ENCODE data around the gene PIP4P1.

Gene PIP4P1

GRCh38 chr14:20435582-20436362, 25.5 kb downstream of the PIP4P1 start, which contains the start of gene KLHL33:
TSS of gene KLHL33 (minus strand) at chr14:20436166. CDS start at chr14:20435811, 355 bp downstream.
- no peak for FAIRE-seq

- no peak for FAIRE-seq
Measured at GRCh38 chr14:20434701-20435581, 26.3 kb downstream of the PIP4P1 start.

GRCh38 chr14:20429801-20430669, 31.2 kb downstream of the PIP4P1 start:
- no peak for FAIRE-seq

- no peak for FAIRE-seq
Measured at GRCh38 chr14:20428802-20429201, 32.4 kb downstream of the PIP4P1 start.

GRCh38 chr14:20428010-20428365, 33.2 kb downstream of the PIP4P1 start:
- FAIRE-seq = no peak

GRCh38 chr14:20427231-20428009, 33.8 kb downstream of the PIP4P1 start:
- no peak for FAIRE-seq

- FAIRE-seq = no peak
Measured at GRCh38 chr14:20424851-20425250, 36.4 kb downstream of the PIP4P1 start.

- FAIRE-seq = no peak
Measured at GRCh38 chr14:20422886-20423285, 38.3 kb downstream of the PIP4P1 start.

- no peak for FAIRE-seq
Measured at GRCh38 chr14:20421267-20421666, 40.0 kb downstream of the PIP4P1 start.

GRCh38 chr14:20419419-20419818, 41.8 kb downstream of the PIP4P1 start:
- no peak for FAIRE-seq

- peak; percentile 36 for FAIRE-seq
Measured at GRCh38 chr14:20418501-20418909, 42.7 kb downstream of the PIP4P1 start.

- FAIRE-seq = no peak
Measured at GRCh38 chr14:20417250-20418186, 43.7 kb downstream of the PIP4P1 start.

GRCh38 chr14:20416223-20416622, 45.0 kb downstream of the PIP4P1 start:
- no peak for FAIRE-seq

- no peak for FAIRE-seq
Measured at GRCh38 chr14:20415782-20416206, 45.4 kb downstream of the PIP4P1 start.

- no peak for FAIRE-seq
Measured at GRCh38 chr14:20413744-20414082, 47.5 kb downstream of the PIP4P1 start.

- FAIRE-seq = no peak
Measured at GRCh38 chr14:20412876-20413743, 48.1 kb downstream of the PIP4P1 start, which contains the start of gene TEP1. TSS of gene TEP1 (minus strand) at chr14:20413501. CDS start at chr14:20408439, 5,062 bp downstream.

- no peak for FAIRE-seq
Measured at GRCh38 chr14:20412411-20412810, 48.8 kb downstream of the PIP4P1 start.

- no peak for FAIRE-seq
Measured at GRCh38 chr14:20409226-20409625, 52.0 kb downstream of the PIP4P1 start.

Measured in colon (tissue), 2 donors.